GM12878 (cell line): ENCODE measurements around the gene RECQL5. TPM values are rescaled to one million over a fixed set of nuclear protein-coding genes. Genes with fewer than 3 reads are reported as not detected.

Experiments used
- ATAC-seq: fragments of 200-7000 bp; cut with Tn5 transposase; 3 replicates; pipeline ENCODE4 v1.9.1; 2020; ENCODE audit warnings: mild to moderate bottlenecking, moderate library complexity
- BruUV-seq: library from RNA; stranded (reverse); fragments of 400-500 nt; replicated peaks from 2 replicates; lab custom pipeline; 2021; lab: Mats Ljungman, UMichigan
- CTCF ChIA-PET: fragments of 300-600 bp; sonication (Branson Sonifier 250); formaldehyde crosslinking; extraction: SDS; loops from one replicate; lab custom pipeline; 2021; ENCODE audit warnings: inconsistent platforms; lab: Yijun Ruan, JAX
- POLR2A ChIA-PET: fragments of 350-600 bp; formaldehyde crosslinking; extraction: SDS; loops from one replicate; lab custom pipeline; 2021; ENCODE audit warnings: inconsistent platforms; lab: Charles Lee
- RAD21 ChIA-PET: fragments of 300-600 bp; sonication (Branson Sonifier 250); formaldehyde crosslinking; loops from one replicate; lab custom pipeline; 2023; ENCODE audit warnings: antibody characterized with exemption; ENCODE audit not compliant: unreplicated experiment; lab: Charles Lee
- SMC1A ChIA-PET: fragments of 300-600 bp; sonication (Branson Sonifier 250); formaldehyde crosslinking; loops from one replicate; lab custom pipeline; 2023; ENCODE audit not compliant: unreplicated experiment, uncharacterized antibody; lab: Charles Lee
- DNase-seq: peaks from one replicate; pipeline ENCODE4 v3.0.0-alpha.2; 2011; ENCODE audit warnings: low read depth, low spot score
- FAIRE-seq: peaks from 3 replicates; lab custom pipeline; 2011; peaks lifted over from hg19 to GRCh38; lab: Jason Lieb, UNC
- H2AFZ ChIP-seq: 2 replicates; pipeline ENCODE4 v1.6.0; 2011; ENCODE audit warnings: low read depth, low read length, control low read depth; ENCODE audit not compliant: control insufficient read depth
- H3K27ac ChIP-seq: 2 replicates; pipeline ENCODE4 v1.5.1; 2011; ENCODE audit warnings: control low read depth; ENCODE audit not compliant: control insufficient read depth, insufficient read depth
- H3K27me3 ChIP-seq, 2 experiments: replicated peaks in 1 of 2; 2 replicates each; pipeline versions ENCODE4 v1.6.0 to v1.6.1; 2011; ENCODE audit warnings: low read length in 1 of 2; ENCODE audit not compliant: control insufficient read depth in 2 of 2, insufficient read depth in 2 of 2
- H3K36me3 ChIP-seq, 2 experiments: 2 replicates each; pipeline ENCODE4 v1.5.1; 2011; ENCODE audit warnings: low read length in 1 of 2; ENCODE audit not compliant: control insufficient read depth in 2 of 2, insufficient read depth in 2 of 2
- H3K4me1 ChIP-seq: 2 replicates; pipeline ENCODE4 v1.6.1; 2011; ENCODE audit warnings: mild to moderate bottlenecking, low read length, moderate library complexity, mixed read lengths; ENCODE audit not compliant: control insufficient read depth, insufficient read depth
- H3K4me2 ChIP-seq: 2 replicates; pipeline ENCODE4 v1.6.0; 2011; ENCODE audit warnings: control low read depth; ENCODE audit not compliant: control insufficient read depth, insufficient read depth
- H3K4me3 ChIP-seq: fragments of 200-600 bp; sonication (generic); 2 replicates; pipeline ENCODE4 v1.5.1; 2016
- H3K79me2 ChIP-seq: 2 replicates; pipeline ENCODE4 v1.6.0; 2011; ENCODE audit warnings: low read length; ENCODE audit not compliant: control insufficient read depth, insufficient read depth
- H3K9ac ChIP-seq: 2 replicates; pipeline ENCODE4 v1.8.0; 2011; ENCODE audit warnings: low read length, control low read depth, mixed read lengths; ENCODE audit not compliant: control insufficient read depth, insufficient read depth
- H3K9me3 ChIP-seq: replicated peaks from 3 replicates; pipeline ENCODE4 v1.5.1; 2011; ENCODE audit warnings: mild to moderate bottlenecking, low read length; ENCODE audit not compliant: control insufficient read depth, insufficient read depth
- H4K20me1 ChIP-seq: 2 replicates; pipeline ENCODE4 v1.6.0; 2011; ENCODE audit not compliant: control insufficient read depth, insufficient read depth
- ATF7 ChIP-seq: fragments of 450-650 bp; IDR thresholded peaks from 2 replicates; pipeline ENCODE4 v1.6.1; 2016; ENCODE audit warnings: low read depth, mild to moderate bottlenecking
- CBX3 ChIP-seq: fragments of 200-600 bp; sonication (generic); IDR thresholded peaks from 2 replicates; pipeline ENCODE4 v1.6.1; 2016; ENCODE audit warnings: low read depth, borderline replicate concordance
- CHD1 ChIP-seq: IDR thresholded peaks from 2 replicates; pipeline ENCODE4 v1.6.1; 2012; ENCODE audit warnings: low read depth, low read length, improper control_type of control experiment
- ETV6 ChIP-seq, 2 experiments: fragments of 450-650 bp in 1 of 2; IDR thresholded peaks in 1 of 2; conservative IDR thresholded peaks in 1 of 2; 2 replicates each; pipeline ENCODE4 v1.6.1; 2014; ENCODE audit warnings: antibody characterized with exemption in 1 of 2, borderline replicate concordance in 1 of 2, low read depth in 1 of 2, mild to moderate bottlenecking in 1 of 2, moderate library complexity in 1 of 2
- FOXM1 ChIP-seq: IDR thresholded peaks from 2 replicates; pipeline ENCODE4 v1.6.1; 2012; ENCODE audit warnings: low read depth, mild to moderate bottlenecking, inconsistent platforms, low read length, moderate library complexity
- HDGF ChIP-seq: fragments of 450-650 bp; IDR thresholded peaks from 2 replicates; pipeline ENCODE4 v1.6.1; 2016; ENCODE audit warnings: antibody characterized with exemption
- JUNB ChIP-seq: IDR thresholded peaks from 2 replicates; pipeline ENCODE4 v1.6.1; 2016; ENCODE audit warnings: antibody characterized with exemption, mild to moderate bottlenecking
- LARP7 ChIP-seq: fragments of 450-650 bp; IDR thresholded peaks from 2 replicates; pipeline ENCODE4 v1.6.1; 2017; ENCODE audit warnings: mild to moderate bottlenecking
- MEF2A ChIP-seq: IDR thresholded peaks from 2 replicates; pipeline ENCODE4 v1.6.1; 2011; ENCODE audit warnings: low read depth, mild to moderate bottlenecking, low read length, moderate library complexity; ENCODE audit not compliant: insufficient read depth
- MLLT1 ChIP-seq: fragments of 450-650 bp; IDR thresholded peaks from 2 replicates; pipeline ENCODE4 v1.6.1; 2016; ENCODE audit warnings: mild to moderate bottlenecking
- MTA2 ChIP-seq: fragments of 450-650 bp; IDR thresholded peaks from 2 replicates; pipeline ENCODE4 v1.6.1; 2016; ENCODE audit warnings: low read depth, mild to moderate bottlenecking, moderate library complexity
- MTA3 ChIP-seq: IDR thresholded peaks from 2 replicates; pipeline ENCODE4 v1.6.1; 2012; ENCODE audit warnings: low read length, inconsistent platforms, borderline replicate concordance
- NR2F1 ChIP-seq: fragments of 450-650 bp; conservative IDR thresholded peaks from 2 replicates; pipeline ENCODE4 v1.6.1; 2017; ENCODE audit warnings: mild to moderate bottlenecking
- PAX5 ChIP-seq: IDR thresholded peaks from 2 replicates; pipeline ENCODE4 v1.6.1; 2011; ENCODE audit warnings: low read depth, low read length, borderline replicate concordance
- RCOR1 ChIP-seq: conservative IDR thresholded peaks from 2 replicates; pipeline ENCODE4 v1.6.1; 2012; ENCODE audit warnings: low read depth, low read length, improper control_type of control experiment
- SMC3 ChIP-seq: IDR thresholded peaks from 2 replicates; pipeline ENCODE4 v1.6.1; 2011; ENCODE audit warnings: low read length, improper control_type of control experiment, borderline replicate concordance
- SUPT20H ChIP-seq: IDR thresholded peaks from 2 replicates; pipeline ENCODE4 v1.6.1; 2011; ENCODE audit warnings: low read depth, mild to moderate bottlenecking, low read length, moderate library complexity, borderline replicate concordance; ENCODE audit not compliant: control insufficient read depth
- WRNIP1 ChIP-seq: IDR thresholded peaks from 2 replicates; pipeline ENCODE4 v1.6.1; 2011; ENCODE audit warnings: low read depth, low read length, improper control_type of control experiment, borderline replicate concordance
- ZBTB11 ChIP-seq: fragments of 450-650 bp; formaldehyde crosslinking; IDR thresholded peaks from 2 replicates; pipeline ENCODE4 v1.5.0; 2022; ENCODE audit warnings: mild to moderate bottlenecking, missing genetic modification characterization
- ZNF384 ChIP-seq: IDR thresholded peaks from 2 replicates; pipeline ENCODE4 v1.6.1; 2012; ENCODE audit warnings: low read depth, mild to moderate bottlenecking, low read length, improper control_type of control experiment, borderline replicate concordance
- WGBS: methylation state at CpG from one replicate; pipeline ENCODE4 v1.1.6; 2016; ENCODE audit warnings: low lambda C conversion rate; ENCODE audit not compliant: insufficient replicate concordance, insufficient coverage; ENCODE audit errors: missing lambda C conversion rate; 5-methylcytosine and 5-hydroxymethylcytosine counted together
- in situ Hi-C: fragments of 300-500 bp; cut with MboI; formaldehyde crosslinking; loops from 9 replicates; pipeline ENCODE4 v1.14.3; 2018; ENCODE audit warnings: mixed read lengths
- intact Hi-C: fragments of 100-400 bp; cut with micrococcal nuclease; formaldehyde crosslinking; loops from one replicate; pipeline ENCODE4 v1.14.2; 2022; ENCODE audit not compliant: unreplicated experiment
- polyA plus RNA-seq, 11 experiments: library from polyadenylated mRNA; depleted of rRNA in 4 of 11; unstranded in 6 of 11; stranded (reverse) in 5 of 11; fragments of >200 nt; fragmentation: Nextera tagmentation in 4 of 11; fragmentation: Illumina TruSeq in 1 of 11; extraction: Ambion mirVana in 4 of 11; extraction: Trizol in 1 of 11; gene quantifications; 1 replicate in 1 of 11; 2 replicates in 10 of 11; pipeline versions ENCODE4 v1.2.1 to v1.2.3, GENCODE V29; 2011 to 2016; ENCODE audit warnings: inconsistent platforms in 2 of 11, missing spikeins in 2 of 11, low read depth in 1 of 11
- total RNA-seq, 4 experiments: library from RNA; depleted of rRNA in 3 of 4; stranded (reverse); fragments of >200 nt in 3 of 4; fragmentation: Illumina TruSeq in 1 of 4; extraction: Trizol in 1 of 4; gene quantifications; 2 replicates each; pipeline versions ENCODE4 v1.2.1 to v1.2.3, GENCODE V29; 2013 to 2021

Gene RECQL5
- total and polyA plus RNA-seq, 10 of the 15 experiments (the other 5 are each of a cell fraction or from before 2014, with no cell fraction given), result 3.6 to 30.6 (median 20.1) TPM

DNA sequence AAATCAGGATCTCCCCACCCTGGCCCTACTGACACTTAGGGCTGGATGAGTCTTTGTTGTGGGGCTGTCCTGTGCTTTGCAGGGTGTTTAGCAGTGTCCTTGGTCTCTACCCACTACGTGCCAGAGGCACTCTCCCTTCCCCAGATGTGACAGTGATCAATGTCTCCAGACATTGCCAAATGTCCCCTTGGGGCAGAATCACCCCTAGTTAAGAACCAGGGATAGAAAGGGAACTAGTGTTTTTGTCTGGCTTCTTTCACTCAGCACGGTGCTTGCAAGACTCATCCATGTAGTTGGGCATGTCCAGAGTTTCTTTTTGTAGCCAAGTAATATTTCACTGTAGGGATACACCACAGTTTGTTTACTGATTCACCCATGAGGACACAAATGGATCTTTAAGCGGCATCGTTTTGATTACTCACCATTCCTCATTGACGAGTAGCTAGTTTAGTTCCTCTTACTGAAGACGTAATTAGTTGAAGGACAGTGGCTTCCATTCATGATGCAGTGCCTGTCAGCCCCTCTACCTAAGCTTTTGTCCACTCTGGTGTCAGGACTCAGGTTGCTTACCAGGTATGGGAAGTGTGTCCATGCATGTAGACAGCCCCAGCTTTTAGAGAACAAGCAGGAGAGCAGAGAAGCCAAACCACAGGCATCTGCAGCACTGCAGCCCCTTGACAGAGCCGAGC is 28.3 kb upstream of the RECQL5 start (continued):
- TF ChIP-seq ZBTB11 (no peak), LARP7 (no peak), SUPT20H (no peak), MTA3 (no peak), CHD1 (no peak)

- ATAC-seq, result no peak
- Histone ChIP-seq H3K9ac (no peak overlapping the region), H2AFZ (no peak overlapping the region), H4K20me1 (no peaks in the 10 kb centered on the region), H3K36me3 (peaks cover 20 to 25% of the 10 kb centered on the region in 2 experiments; a peak in 3 of 4 replicates), H3K27ac (no peak overlapping the region), H3K4me2 (no peak overlapping the region), H3K4me3 (no peak overlapping the region), H3K79me2 (peaks cover 16% of the 10 kb centered on the region), H3K9me3 (no peaks in the 10 kb centered on the region), H3K27me3 (no peaks in the 10 kb centered on the region), H3K4me1 (peaks cover 12% of the 10 kb centered on the region)
- TF ChIP-seq MEF2A (no peak), CBX3 (no peak), MLLT1 (no peak), NR2F1 (no peak), ATF7 (no peak), WRNIP1 (no peak), HDGF (no peak), ETV6 (conservative IDR thresholded peaks at IDR 0.05 in 1 of 2, IDR thresholded peaks at IDR 0.05 in 1 of 2; ENCODE audit: borderline replicate concordance in 1 of 2, low read depth in 1 of 2) (no peak), FOXM1 (no peak), JUNB (no peak), SMC3 (no peak), ZNF384 (no peak), MTA2 (no peak), PAX5 (no peak), RCOR1 (no peak)
- ChIA-PET SMC1A (interaction anchor here (0.6 kb wide), 1 partner anchor 1144 kb away, joined by 3 read pairs; no protein-coding TSS in a partner anchor), CTCF (interaction anchor here (1.3 kb wide), 1 partner anchor 19 kb away, joined by 5 read pairs; no protein-coding TSS in a partner anchor), RAD21 (no interaction called here), POLR2A (no interaction called here)
- DNase-seq, result no peak
- intact Hi-C loops, result no loop called here
- in situ Hi-C loops, result no loop called here
- 97% methylated on average over 13 of the region's 14 CpGs for WGBS
- no peak for FAIRE-seq
- BruUV-seq, result no TSS peak
Observed at GRCh38 chr17:75694536-75694935, 27.6 kb upstream of the RECQL5 start.
